AG04449 (cell line): ENCODE data around the gene ZFPL1.

ENCODE experiments used
- CTCF ChIA-PET: fragments of 350-600 bp; formaldehyde crosslinking; extraction: SDS; loops from one replicate; lab custom pipeline; 2021; ENCODE audit warnings: antibody characterized with exemption; lab: Yijun Ruan, JAX
- POLR2A ChIA-PET: fragments of 400-600, 350-600 bp; formaldehyde crosslinking; extraction: SDS; loops from one replicate; lab custom pipeline; 2020; ENCODE audit warnings: antibody characterized with exemption, inconsistent platforms; lab: Yijun Ruan, JAX
- DNase-seq: peaks from one replicate; pipeline ENCODE4 v3.0.0-alpha.2; 2010; ENCODE audit warnings: low read depth, low spot score
- H3K4me3 ChIP-seq: 2 replicates; pipeline ENCODE4 v1.5.1; 2011; ENCODE audit warnings: low read depth, mild to moderate bottlenecking, control low read depth, low read length
- CTCF ChIP-seq: IDR thresholded peaks from one replicate; pipeline ENCODE4 v1.5.1; 2011; ENCODE audit warnings: mild to moderate bottlenecking, moderate library complexity, low read length, control low read depth, inconsistent platforms; ENCODE audit not compliant: insufficient read depth; ENCODE audit errors: missing control alignments

Gene ZFPL1

GRCh38 chr11:65131417-65131776, 47.4 kb downstream of the ZFPL1 start:
- no peak for DNase-seq
- no peak overlapping the region for H3K4me3 ChIP-seq
- POLR2A ChIA-PET = interaction anchor here (2.4 kb wide), 1 partner anchor 9 kb away, joined by 12 read pairs; the partner anchor contains the start of genes FAU and MRPL49
- no peak for TF ChIP-seq CTCF
- CTCF ChIA-PET = interaction anchor here (0.7 to 1.8 kb wide), 7 partner anchors 9 to 50 kb away, joined by 3 to 4 read pairs (median 3); partner anchors contain the start of genes CAPN1 and MRPL49

GRCh38 chr11:65131895-65132237, 47.8 kb downstream of the ZFPL1 start:
- no peak overlapping the region for H3K4me3 ChIP-seq
- no peak for DNase-seq
- CTCF ChIA-PET = interaction anchor here (0.7 to 1.8 kb wide), 9 partner anchors 10 to 49 kb away, joined by 3 to 4 read pairs (median 3); partner anchors contain the start of genes CAPN1 and MRPL49
- POLR2A ChIA-PET = interaction anchor here (2.4 kb wide), 1 partner anchor 10 kb away, joined by 12 read pairs; the partner anchor contains the start of genes FAU and MRPL49
- no peak for TF ChIP-seq CTCF

GRCh38 chr11:65132238-65132987, 48.4 kb downstream of the ZFPL1 start:
- H3K4me3 ChIP-seq = peak overlapping the region; percentile 95; the same call in 1 of the 2 replicates
- CTCF ChIA-PET = interaction anchor here (0.7 to 1.8 kb wide), 6 partner anchors 11 to 22 kb away, joined by 3 to 4 read pairs (median 3); no protein-coding TSS in a partner anchor
- no peak for DNase-seq
- no peak for TF ChIP-seq CTCF
- POLR2A ChIA-PET = interaction anchor here (2.4 kb wide), 1 partner anchor 10 kb away, joined by 12 read pairs; the partner anchor contains the start of genes FAU and MRPL49

GRCh38 chr11:65132988-65133700, 49.1 kb downstream of the ZFPL1 start:
- POLR2A ChIA-PET = interaction anchor here (1.9 to 3.1 kb wide), 2 partner anchors 11 to 15 kb away, joined by 7 to 20 read pairs; partner anchors contain the start of genes FAU, MRPL49 and ZNHIT2
- H3K4me3 ChIP-seq = peak overlapping the region; percentile 95

GRCh38 chr11:65133724-65134123, 49.7 kb downstream of the ZFPL1 start:
- DNase-seq = no peak
- no peak for TF ChIP-seq CTCF
- CTCF ChIA-PET = interaction anchor here (1.0 kb wide), 2 partner anchors 12 to 23 kb away, joined by 4 read pairs; partner anchors contain the start of genes FAU and MRPL49
- peak overlapping the region; percentile 95 for H3K4me3 ChIP-seq
- POLR2A ChIA-PET = interaction anchor here (1.4 to 3.1 kb wide), 3 partner anchors 12 to 16 kb away, joined by 4 to 20 read pairs (median 7); partner anchors contain the start of genes FAU, MRPL49 and ZNHIT2

More at GRCh38 chr11:65132988-65133700, 49.1 kb downstream of the ZFPL1 start:
- CTCF ChIA-PET = interaction anchor here (1.0 to 1.3 kb wide), 2 partner anchors 15 to 22 kb away, joined by 4 read pairs; no protein-coding TSS in a partner anchor
- no peak for TF ChIP-seq CTCF
- no peak for DNase-seq
